Thoracic aorta endothelial cell (primary cell): ENCODE results near the gene USP44. TPM values are rescaled to one million over a fixed set of nuclear protein-coding genes. Genes with fewer than 3 reads are reported as not detected.

Experiments
- total RNA-seq: library from RNA; depleted of rRNA; stranded (reverse); fragments of >200 nt; gene quantifications from 2 replicates; pipeline ENCODE4 v1.2.3, GENCODE V29; 2012

The USP44 gene
- 0.27 and 1.7 TPM in 2 replicates for total RNA-seq

GRCh38 chr12:95551305-95551704, at the start of gene USP44:
Gene USP44, minus strand, starts transcription at chr12:95551476. Its CDS starts 17,220 bp downstream, at chr12:95534256.

DNA sequence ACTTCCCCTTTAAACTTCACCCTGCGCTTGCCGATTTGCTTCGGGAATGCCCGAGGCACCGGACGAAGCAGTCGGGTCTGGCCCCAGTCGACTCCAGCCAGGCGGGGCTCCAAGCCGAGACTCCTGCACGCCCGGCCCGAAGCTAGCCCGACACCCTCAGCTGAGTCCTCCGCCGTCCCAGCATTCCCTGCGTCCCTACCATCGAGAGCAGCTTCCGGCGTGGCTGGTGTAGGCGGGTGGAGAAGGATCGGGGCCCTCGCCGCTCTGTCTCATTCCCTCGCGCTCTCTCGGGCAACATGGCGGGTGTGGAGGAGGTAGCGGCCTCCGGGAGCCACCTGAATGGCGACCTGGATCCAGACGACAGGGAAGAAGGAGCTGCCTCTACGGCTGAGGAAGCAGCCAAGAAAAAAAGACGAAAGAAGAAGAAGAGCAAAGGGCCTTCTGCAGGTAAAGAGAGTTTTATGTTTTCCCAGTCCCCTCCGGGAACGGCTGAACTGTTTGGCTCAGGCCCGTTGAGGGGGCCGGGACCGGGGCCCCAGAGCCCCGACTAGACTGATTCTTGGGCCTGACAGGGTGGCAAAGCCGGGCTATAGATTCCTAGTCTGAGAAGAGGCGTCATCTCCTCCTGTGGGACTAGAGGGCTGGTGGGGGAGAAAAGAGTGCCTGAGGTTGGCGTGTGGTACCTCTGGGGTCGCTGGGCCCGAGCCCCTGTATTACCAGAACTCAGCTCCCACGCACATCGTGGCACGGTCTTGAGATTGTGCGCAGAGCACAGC, 77.2 kb downstream of the USP44 start, which contains the start of gene METAP2:
METAP2 (plus strand) TSS at position 269 of the 776 bp plus-strand sequence; CDS start at position 297, 28 bp downstream.

Other genes with a start within 250 kb of the USP44 start
- 121 TPM in 2 replicates for gene METAP2, start 77.3 kb downstream of the USP44 start, total RNA-seq
- gene NTN4, start 239.3 kb upstream of the USP44 start, total RNA-seq, result 68.2 and 72.9 TPM in 2 replicates